ENCODE results near the gene CDK14. TPM values are rescaled to one million over a fixed set of nuclear protein-coding genes. Genes with fewer than 3 reads are reported as not detected.

The CDK14 gene
- total and polyA plus RNA-seq, 2 donors (not counting 1 experiment from before 2014, with no cell fraction given): 23.6 to 41.1 TPM

- no peak overlapping the region for H3K4me2 ChIP-seq (ENCODE audit: extremely low read depth, insufficient read depth, low read length)
- TF ChIP-seq CTCF (conservative IDR thresholded peaks at IDR 0.05 in 1 of 2, IDR thresholded peaks at IDR 0.05 in 1 of 2; ENCODE audit: low read depth in 1 of 2, low read length in 2 of 2) (no peak), EZH2 (IDR thresholded peaks at IDR 0.05; ENCODE audit: low read length, missing control alignments) (no peak)
- no peaks in the 10 kb centered on the region for H3K4me1 ChIP-seq (ENCODE audit: control insufficient read depth, extremely low read depth, insufficient read depth, low read length)
- H3K27me3 ChIP-seq (ENCODE audit: control insufficient read depth, insufficient read depth, low read length): no peaks in the 10 kb centered on the region
- no peak overlapping the region for H2AFZ ChIP-seq (ENCODE audit: low read length)
- no peak overlapping the region for H3K9ac ChIP-seq (ENCODE audit: insufficient read depth, low read length)
- H3K9me3 ChIP-seq (ENCODE audit: control insufficient read depth, insufficient read depth, low read depth, low read length): no peaks in the 10 kb centered on the region
- no peaks in the 10 kb centered on the region for H3K79me2 ChIP-seq (ENCODE audit: control insufficient read depth, insufficient read depth, low read length)
- DNase-seq (ENCODE audit: low read depth in 2 of 2): no peak
- no peaks in the 10 kb centered on the region for H4K20me1 ChIP-seq (ENCODE audit: control insufficient read depth, extremely low read depth, insufficient read depth, low read length)
- no peak overlapping the region for H3K27ac ChIP-seq (ENCODE audit: insufficient read depth, low read length)
- H3K36me3 ChIP-seq (ENCODE audit: control insufficient read depth, insufficient read depth, low read length): no peaks in the 10 kb centered on the region
- H3K4me3 ChIP-seq (replicated peaks in 1 of 4; ENCODE audit: control extremely low read depth in 1 of 4, insufficient read depth in 1 of 4, low read depth in 3 of 4, low read length in 4 of 4): no peak overlapping the region
These were observed 655.8 kb downstream of the CDK14 start for GRCh38 chr7:91251877-91252276.

Other genes with a start within 250 kb of the CDK14 start
- 13.4 and 18.7 TPM in 2 replicates for gene GTPBP10, start 249.6 kb upstream of the CDK14 start, total RNA-seq
- gene GTPBP10, start 249.6 kb upstream of the CDK14 start, polyA plus RNA-seq: 18.6 and 24.7 TPM in 2 replicates
- gene CLDN12, start 192.9 kb upstream of the CDK14 start, total RNA-seq: 28.5 and 44.8 TPM in 2 replicates
- gene CLDN12, start 192.9 kb upstream of the CDK14 start, polyA plus RNA-seq: 41.5 and 41.8 TPM in 2 replicates
- gene PTTG1IP2, start 126.7 kb upstream of the CDK14 start, total RNA-seq: not detected in 2 replicates
- not detected in 2 replicates for gene PTTG1IP2, start 126.7 kb upstream of the CDK14 start, polyA plus RNA-seq

Data from fibroblast of lung (primary cell).